GM13977 (cell line): ENCODE data around the gene RNF144B.

Experiments used
- DNase-seq: peaks from one replicate; pipeline ENCODE4 v3.0.0; 2012; ENCODE audit warnings: low spot score
- in situ Hi-C: fragments of 300-500 bp; cut with MboI; formaldehyde crosslinking; loops from one replicate; pipeline ENCODE4 v1.12.0; 2022; ENCODE audit warnings: low sequenced_read_pairs, low pct_unique_long_range_greater_than_20kb, mixed read lengths, inconsistent platforms; ENCODE audit not compliant: unreplicated experiment
- TF ChIP-seq, protein P1 (sequence below): IDR thresholded peaks from 2 replicates; pipeline ENCODE4 v1.5.1; 2012; ENCODE audit warnings: mild to moderate bottlenecking, control low read depth; ENCODE audit not compliant: insufficient read depth; ENCODE audit errors: extremely low read depth, missing control alignments

The RNF144B gene

DNA sequence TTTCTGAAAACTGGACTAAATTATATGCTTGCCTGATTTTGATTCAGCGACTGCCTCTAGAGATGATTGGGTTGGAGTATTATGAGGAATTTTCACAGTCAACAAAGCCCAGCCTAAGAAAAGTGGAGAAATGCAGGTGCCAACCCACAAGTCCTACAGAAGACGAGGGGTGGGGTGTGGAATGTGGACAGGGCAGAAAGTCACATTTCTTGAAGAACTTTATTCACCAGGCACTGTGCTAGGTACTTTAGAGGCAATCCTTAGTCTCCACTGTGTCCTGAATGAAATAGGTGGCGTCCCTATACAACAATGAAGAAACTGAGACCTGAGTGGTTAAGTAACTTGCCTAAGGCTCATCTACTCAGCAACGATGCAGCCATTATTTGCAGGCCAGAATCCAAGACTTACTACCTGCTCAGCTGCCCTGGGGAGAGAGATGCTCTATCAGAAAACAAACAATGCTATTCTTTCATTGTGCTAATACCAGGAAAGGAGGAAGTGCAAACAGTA lies 106.3 kb downstream of the RNF144B start:
- in situ Hi-C loops: no loop called here
- TF ChIP-seq, protein P1, sequence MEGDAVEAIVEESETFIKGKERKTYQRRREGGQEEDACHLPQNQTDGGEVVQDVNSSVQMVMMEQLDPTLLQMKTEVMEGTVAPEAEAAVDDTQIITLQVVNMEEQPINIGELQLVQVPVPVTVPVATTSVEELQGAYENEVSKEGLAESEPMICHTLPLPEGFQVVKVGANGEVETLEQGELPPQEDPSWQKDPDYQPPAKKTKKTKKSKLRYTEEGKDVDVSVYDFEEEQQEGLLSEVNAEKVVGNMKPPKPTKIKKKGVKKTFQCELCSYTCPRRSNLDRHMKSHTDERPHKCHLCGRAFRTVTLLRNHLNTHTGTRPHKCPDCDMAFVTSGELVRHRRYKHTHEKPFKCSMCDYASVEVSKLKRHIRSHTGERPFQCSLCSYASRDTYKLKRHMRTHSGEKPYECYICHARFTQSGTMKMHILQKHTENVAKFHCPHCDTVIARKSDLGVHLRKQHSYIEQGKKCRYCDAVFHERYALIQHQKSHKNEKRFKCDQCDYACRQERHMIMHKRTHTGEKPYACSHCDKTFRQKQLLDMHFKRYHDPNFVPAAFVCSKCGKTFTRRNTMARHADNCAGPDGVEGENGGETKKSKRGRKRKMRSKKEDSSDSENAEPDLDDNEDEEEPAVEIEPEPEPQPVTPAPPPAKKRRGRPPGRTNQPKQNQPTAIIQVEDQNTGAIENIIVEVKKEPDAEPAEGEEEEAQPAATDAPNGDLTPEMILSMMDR: no peak
- DNase-seq: no peak

DNA sequence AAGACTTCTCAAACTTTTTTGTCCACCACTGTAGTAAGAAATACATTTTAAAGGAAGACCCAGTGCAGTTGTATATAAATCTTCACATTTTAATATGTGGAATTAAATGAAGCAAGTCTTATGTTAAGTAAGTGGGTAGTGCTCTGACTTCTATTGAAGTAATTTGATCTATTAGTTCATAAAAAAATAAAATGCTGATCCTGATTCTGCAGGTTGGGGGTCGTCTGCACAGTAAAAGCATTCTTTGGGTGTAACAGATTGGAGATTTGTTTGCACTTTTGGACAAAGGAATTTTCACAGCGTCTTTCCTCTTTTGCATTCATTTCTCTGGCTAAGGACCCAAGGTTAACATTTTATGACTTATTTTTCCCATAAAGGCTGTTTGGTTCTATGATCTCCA lies 106.8 kb downstream of the RNF144B start:
- in situ Hi-C loops: no loop called here
- DNase-seq: no peak
- TF ChIP-seq, protein P1: no peak

DNA sequence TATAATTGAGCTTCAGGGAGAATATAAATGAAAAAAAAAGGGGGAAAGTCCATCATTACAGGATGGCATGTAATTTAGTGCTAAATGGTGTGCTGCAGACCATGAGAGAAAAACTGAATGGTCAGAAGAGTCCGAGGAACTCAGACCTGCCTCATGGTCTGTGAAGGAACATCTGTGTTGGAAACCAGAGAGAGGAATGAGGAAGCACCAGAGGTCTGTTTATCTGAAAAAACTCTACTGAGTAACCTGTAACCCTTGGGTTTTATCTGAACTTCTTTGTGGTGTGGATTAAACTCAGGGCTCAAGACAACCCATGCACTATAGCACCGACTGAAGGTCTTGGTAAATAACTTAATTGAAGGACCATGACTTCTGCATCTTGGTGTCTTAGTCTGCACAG lies 108.1 kb downstream of the RNF144B start:
- in situ Hi-C loops: no loop called here
- TF ChIP-seq, protein P1: no peak
- DNase-seq: no peak

DNA sequence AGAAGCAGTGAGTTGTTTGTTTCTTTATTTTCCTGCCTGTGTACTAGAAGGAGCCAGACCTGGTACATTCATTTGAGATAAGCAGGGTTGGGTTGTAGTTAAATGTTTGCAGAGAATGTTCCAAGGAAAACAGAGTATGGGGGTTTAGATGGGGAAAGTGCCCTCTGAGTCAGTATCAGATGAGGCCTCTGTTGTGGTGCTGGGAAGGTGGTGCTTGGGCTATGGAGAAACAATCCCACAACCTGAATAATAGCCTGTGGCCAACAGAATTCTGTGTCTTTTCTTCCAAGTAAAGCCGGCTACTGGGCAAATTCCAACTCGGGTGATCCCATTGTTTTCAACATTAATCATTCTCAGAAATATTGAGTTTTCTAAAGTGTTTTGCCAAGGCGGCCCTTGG lies 109.3 kb downstream of the RNF144B start:
- in situ Hi-C loops: no loop called here
- TF ChIP-seq, protein P1: no peak
- no peak for DNase-seq

DNA sequence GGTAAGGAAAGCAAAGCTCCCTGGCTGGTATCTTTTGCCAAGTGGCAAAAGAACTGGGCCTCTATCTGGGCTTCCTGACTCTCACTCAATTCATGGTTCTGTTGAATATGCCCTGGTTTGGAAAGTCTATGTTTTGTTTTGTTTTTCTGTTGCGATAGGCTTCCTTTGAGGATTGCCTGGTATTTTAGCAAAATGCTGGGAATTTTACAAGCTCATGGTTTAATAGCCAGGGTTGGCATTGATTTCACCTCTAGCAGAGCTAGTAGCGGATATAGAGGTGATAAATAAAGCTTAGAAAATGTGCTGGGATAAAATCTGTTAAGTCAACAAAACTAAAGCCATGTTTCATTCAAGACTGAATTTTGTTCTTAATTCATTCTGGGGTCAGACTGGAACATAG lies 109.9 kb downstream of the RNF144B start:
- in situ Hi-C loops: no loop called here
- TF ChIP-seq, protein P1: no peak

DNA sequence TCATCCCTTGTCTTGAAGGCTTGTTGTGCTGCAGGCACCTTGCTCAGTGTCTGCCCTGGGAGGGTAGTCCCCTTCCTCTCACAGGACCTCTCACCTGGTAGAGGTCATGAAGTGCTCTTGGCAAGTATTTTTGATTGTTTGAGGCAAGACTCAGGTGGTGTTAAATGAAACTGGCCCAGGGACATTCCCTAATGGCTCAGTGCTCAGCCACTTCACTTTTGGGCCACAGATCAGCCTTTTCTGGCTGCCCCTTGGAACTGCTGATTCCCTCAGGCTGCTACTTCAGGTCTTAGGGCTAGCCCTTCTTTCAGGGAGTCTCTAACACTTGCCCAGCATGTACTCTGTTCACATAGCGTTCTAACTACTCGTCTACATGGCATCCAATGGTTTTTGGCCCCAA lies 111.3 kb downstream of the RNF144B start:
- in situ Hi-C loops: no loop called here
- no peak for DNase-seq
- TF ChIP-seq, protein P1: no peak

More for the DNA sequence above, 109.9 kb downstream of the RNF144B start:
- DNase-seq: no peak
